CD14-positive monocyte (primary cell): ENCODE results near the gene KIAA1614. TPM values are rescaled to one million over a fixed set of nuclear protein-coding genes. Genes with fewer than 3 reads are reported as not detected.

Experiments used
- DNase-seq, 3 donors: peaks; one replicate each; pipeline ENCODE4 v3.0.0-alpha.2; 2011 to 2022
- H2AFZ ChIP-seq: 2 replicates; pipeline ENCODE4 v1.6.0; 2012; ENCODE audit warnings: mild to moderate bottlenecking, low read depth, low read length, inconsistent platforms; ENCODE audit not compliant: insufficient read depth, poor library complexity, severe bottlenecking
- H3K27ac ChIP-seq, 2 donors: 1 replicate in 1 of 2; 2 replicates in 1 of 2; pipeline ENCODE4 v1.5.1; 2012 to 2013; ENCODE audit warnings: low read length in 2 of 2, control low read depth in 1 of 2, inconsistent platforms in 1 of 2, low read depth in 1 of 2, mild to moderate bottlenecking in 1 of 2
- H3K27me3 ChIP-seq, 2 donors: one replicate each; pipeline versions ENCODE4 v1.6.0 to v1.6.1; 2011 to 2013; ENCODE audit warnings: low read length in 2 of 2; ENCODE audit not compliant: control insufficient read depth in 2 of 2, insufficient read depth in 2 of 2
- H3K36me3 ChIP-seq, 2 donors: replicated peaks in 1 of 2; 1 replicate in 1 of 2; 2 replicates in 1 of 2; pipeline versions ENCODE4 v1.5.1 to v1.6.1; 2012 to 2013; ENCODE audit warnings: low read length in 2 of 2, control low read depth in 1 of 2, inconsistent platforms in 1 of 2, mild to moderate bottlenecking in 1 of 2; ENCODE audit not compliant: insufficient read depth in 2 of 2, control insufficient read depth in 1 of 2
- H3K4me1 ChIP-seq, 2 donors: 1 replicate in 1 of 2; 2 replicates in 1 of 2; pipeline versions ENCODE4 v1.5.1 to v1.6.1; 2012 to 2013; ENCODE audit warnings: low read length in 2 of 2, control low read depth in 1 of 2, inconsistent platforms in 1 of 2, mild to moderate bottlenecking in 1 of 2, moderate library complexity in 1 of 2; ENCODE audit not compliant: insufficient read depth in 2 of 2, control insufficient read depth in 1 of 2
- H3K4me2 ChIP-seq: replicated peaks from 2 replicates; pipeline ENCODE3; 2012; ENCODE audit warnings: low read length, moderate library complexity, mild to moderate bottlenecking; ENCODE audit not compliant: poor library complexity, severe bottlenecking; ENCODE audit errors: extremely low read depth
- H3K4me3 ChIP-seq, 3 experiments: fragments of 200-600 bp in 1 of 3; sonication (generic) in 1 of 3; replicated peaks in 1 of 3; 1 replicate in 2 of 3; 2 replicates in 1 of 3; pipeline ENCODE4 v1.5.1; 2011 to 2013; ENCODE audit warnings: low read length in 3 of 3, mild to moderate bottlenecking in 3 of 3, control low read depth in 2 of 3, low read depth in 2 of 3, inconsistent platforms in 1 of 3, moderate library complexity in 1 of 3
- H3K79me2 ChIP-seq: 2 replicates; pipeline ENCODE4 v1.6.0; 2012; ENCODE audit warnings: mild to moderate bottlenecking, control low read depth, inconsistent platforms, low read length, moderate library complexity; ENCODE audit not compliant: insufficient read depth
- H3K9ac ChIP-seq: 2 replicates; pipeline ENCODE4 v1.6.0; 2017; ENCODE audit warnings: low read length, mild to moderate bottlenecking; ENCODE audit not compliant: insufficient read depth, poor library complexity, severe bottlenecking
- H3K9me3 ChIP-seq, 2 donors: replicated peaks in 1 of 2; 1 replicate in 1 of 2; 2 replicates in 1 of 2; pipeline versions ENCODE4 v1.5.1 to v1.6.1; 2012 to 2013; ENCODE audit warnings: low read length in 2 of 2, control low read depth in 1 of 2; ENCODE audit not compliant: control insufficient read depth in 1 of 2, insufficient read depth in 1 of 2
- H4K20me1 ChIP-seq: 2 replicates; pipeline ENCODE4 v1.6.0; 2012; ENCODE audit warnings: mild to moderate bottlenecking, low read length, control low read depth, moderate library complexity; ENCODE audit not compliant: insufficient read depth
- H3K27ac Mint-ChIP-seq, 7 donors: one replicate each; pipeline ENCODE4 v1.8.0; 2020; ENCODE audit warnings: mild to moderate bottlenecking in 7 of 7, mixed read lengths in 7 of 7, moderate library complexity in 6 of 7, inconsistent platforms in 2 of 7
- H3K27me3 Mint-ChIP-seq, 3 donors: one replicate each; pipeline ENCODE4 v1.8.0; 2021 to 2022; ENCODE audit warnings: low read depth in 3 of 3, mild to moderate bottlenecking in 3 of 3, mixed read lengths in 3 of 3, moderate library complexity in 3 of 3, inconsistent platforms in 1 of 3
- H3K36me3 Mint-ChIP-seq, 2 donors: one replicate each; pipeline ENCODE4 v1.8.0; 2020; ENCODE audit warnings: mixed read lengths in 2 of 2, inconsistent platforms in 1 of 2, mild to moderate bottlenecking in 1 of 2
- H3K4me1 Mint-ChIP-seq: one replicate; pipeline ENCODE4 v1.8.0; 2020; ENCODE audit warnings: mild to moderate bottlenecking, mixed read lengths
- H3K4me3 Mint-ChIP-seq, 2 donors: one replicate each; pipeline ENCODE4 v1.8.0; 2020; ENCODE audit warnings: mild to moderate bottlenecking in 2 of 2, mixed read lengths in 2 of 2, moderate library complexity in 1 of 2
- H3K9me3 Mint-ChIP-seq, 7 donors: one replicate each; pipeline ENCODE4 v1.8.0; 2020 to 2022; ENCODE audit warnings: mixed read lengths in 7 of 7, mild to moderate bottlenecking in 6 of 7, moderate library complexity in 6 of 7, inconsistent platforms in 2 of 7
- WGBS: methylation state at CpG from one replicate; pipeline ENCODE4 v1.1.5; 2013; ENCODE audit warnings: missing lambda C conversion rate; ENCODE audit not compliant: insufficient coverage; 5-methylcytosine and 5-hydroxymethylcytosine counted together
- intact Hi-C, 2 donors: fragments of 100-400 bp; cut with micrococcal nuclease; formaldehyde crosslinking; loops; one replicate each; pipeline versions ENCODE4 v1.15.0 to v1.15.1; 2023
- polyA plus RNA-seq, 3 donors: library from polyadenylated mRNA; depleted of rRNA in 1 of 3; unstranded in 2 of 3; stranded (reverse) in 1 of 3; fragments of 300-500 nt in 2 of 3; fragments of >200 nt in 1 of 3; fragmentation: Illumina TruSeq in 2 of 3; gene quantifications; 1 replicate in 2 of 3; 2 replicates in 1 of 3; pipeline ENCODE4 v1.2.3, GENCODE V29; 2012 to 2021
- TF ChIP-seq, protein P1 (sequence below): fragments of 200-600 bp; IDR thresholded peaks from one replicate; pipeline ENCODE4 v1.8.0; 2022; ENCODE audit warnings: antibody characterized with exemption, mild to moderate bottlenecking

Gene KIAA1614
- polyA plus RNA-seq, 3 donors = 0.08 TPM; not detected in 2

DNA sequence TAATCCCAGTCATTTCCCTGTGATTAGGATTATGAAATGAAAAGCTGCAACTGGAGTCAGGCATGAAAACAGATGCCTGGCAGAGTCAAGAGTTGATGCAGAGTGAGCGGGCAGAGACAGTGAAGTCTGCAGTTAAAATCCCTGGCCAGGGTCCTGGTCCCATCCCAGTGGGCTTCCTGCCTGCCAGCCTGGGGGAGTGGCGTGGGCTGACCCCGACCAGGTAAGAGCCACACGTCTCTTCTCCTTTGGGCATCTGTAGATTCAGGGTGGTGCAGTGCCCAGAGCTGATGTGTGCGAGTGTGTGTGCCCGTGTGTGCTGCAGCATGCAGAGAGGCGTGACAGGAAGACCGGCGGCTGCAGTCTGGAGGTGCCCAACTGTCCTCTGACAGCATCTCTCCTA, 6.2 kb upstream of the KIAA1614 start:
- TF ChIP-seq, protein P1, sequence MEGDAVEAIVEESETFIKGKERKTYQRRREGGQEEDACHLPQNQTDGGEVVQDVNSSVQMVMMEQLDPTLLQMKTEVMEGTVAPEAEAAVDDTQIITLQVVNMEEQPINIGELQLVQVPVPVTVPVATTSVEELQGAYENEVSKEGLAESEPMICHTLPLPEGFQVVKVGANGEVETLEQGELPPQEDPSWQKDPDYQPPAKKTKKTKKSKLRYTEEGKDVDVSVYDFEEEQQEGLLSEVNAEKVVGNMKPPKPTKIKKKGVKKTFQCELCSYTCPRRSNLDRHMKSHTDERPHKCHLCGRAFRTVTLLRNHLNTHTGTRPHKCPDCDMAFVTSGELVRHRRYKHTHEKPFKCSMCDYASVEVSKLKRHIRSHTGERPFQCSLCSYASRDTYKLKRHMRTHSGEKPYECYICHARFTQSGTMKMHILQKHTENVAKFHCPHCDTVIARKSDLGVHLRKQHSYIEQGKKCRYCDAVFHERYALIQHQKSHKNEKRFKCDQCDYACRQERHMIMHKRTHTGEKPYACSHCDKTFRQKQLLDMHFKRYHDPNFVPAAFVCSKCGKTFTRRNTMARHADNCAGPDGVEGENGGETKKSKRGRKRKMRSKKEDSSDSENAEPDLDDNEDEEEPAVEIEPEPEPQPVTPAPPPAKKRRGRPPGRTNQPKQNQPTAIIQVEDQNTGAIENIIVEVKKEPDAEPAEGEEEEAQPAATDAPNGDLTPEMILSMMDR = no peak

DNA sequence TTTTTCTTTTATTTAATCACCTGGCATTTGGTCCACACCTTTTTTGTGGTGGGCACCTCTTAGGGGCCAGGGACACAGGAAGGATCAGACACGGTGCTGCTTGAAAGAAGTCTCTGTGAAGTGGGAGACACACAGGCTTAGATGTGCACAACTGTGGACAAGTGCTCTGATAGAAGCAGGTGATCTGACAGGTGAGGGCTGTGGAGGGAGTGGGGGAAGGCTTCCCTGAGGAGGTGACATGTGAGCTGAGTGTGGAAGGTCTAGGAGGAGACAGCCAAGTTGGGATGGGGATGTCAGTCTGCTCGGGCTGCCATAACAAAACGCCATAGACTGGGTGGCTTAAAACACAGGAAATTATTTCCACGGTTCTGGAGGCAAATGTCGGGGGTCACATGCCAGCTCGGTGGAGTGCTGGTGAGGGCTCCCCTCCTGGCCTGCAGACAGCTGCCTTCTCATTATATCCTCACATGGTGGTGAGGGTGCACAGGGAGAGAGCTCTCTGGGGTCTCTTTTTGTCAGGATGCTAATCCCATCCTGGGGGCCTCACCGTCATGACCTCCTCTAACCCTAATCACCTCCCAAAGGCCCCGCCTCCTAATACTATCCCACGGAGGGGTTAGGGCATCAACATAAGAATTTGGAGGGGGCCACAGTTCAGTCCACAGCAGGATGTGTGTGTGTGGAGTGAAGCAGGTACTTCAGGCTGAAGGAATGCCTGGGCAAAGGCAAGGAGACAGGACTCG, 5.2 kb upstream of the KIAA1614 start:
- no peaks in the 10 kb centered on the region for H3K79me2 ChIP-seq
- no peak overlapping the region for H3K9ac ChIP-seq
- H2AFZ ChIP-seq = no peak overlapping the region
- Mint-ChIP-seq H3K4me1 (peaks cover 9% of the 10 kb centered on the region), H3K27me3 (peaks cover 23 to 29% (median 28%) of the 10 kb centered on the region in 3 donors), H3K9me3 (peaks cover 2 to 16% (median 6%) of the 10 kb centered on the region in 7 donors), H3K36me3 (no peaks in the 10 kb centered on the region), H3K27ac (no peak overlapping the region), H3K4me3 (no peak overlapping the region)
- no peak overlapping the region for H3K27ac ChIP-seq
- TF ChIP-seq, protein P1 = no peak
- H3K4me2 ChIP-seq = no peak overlapping the region
- H3K4me1 ChIP-seq = peaks cover 8 to 11% of the 10 kb centered on the region in 2 donors
- no peaks in the 10 kb centered on the region for H3K36me3 ChIP-seq
- 89% methylated on average over 5 of the region's 10 CpGs for WGBS
- no peak for DNase-seq
- intact Hi-C loops = no loop called here
- H3K27me3 ChIP-seq = peaks cover 13 to 24% of the 10 kb centered on the region in 2 donors
- H3K4me3 ChIP-seq = no peak overlapping the region
- no peaks in the 10 kb centered on the region for H4K20me1 ChIP-seq
- H3K9me3 ChIP-seq = peaks cover 0 to 4% of the 10 kb centered on the region in 2 donors

More for the DNA sequence above, 6.2 kb upstream of the KIAA1614 start:
- Mint-ChIP-seq H3K36me3 (no peaks in the 10 kb centered on the region), H3K27me3 (peaks cover 15 to 20% (median 19%) of the 10 kb centered on the region in 3 donors), H3K27ac (peak overlapping the region in 1 of 7 donors; percentile 24), H3K4me3 (no peak overlapping the region), H3K9me3 (peaks cover 2 to 16% (median 6%) of the 10 kb centered on the region in 7 donors), H3K4me1 (peaks cover 1% of the 10 kb centered on the region)
- Histone ChIP-seq H4K20me1 (no peaks in the 10 kb centered on the region), H3K9ac (no peak overlapping the region), H3K9me3 (no peaks in the 10 kb centered on the region), H3K4me1 (peaks cover under 1 to 1% of the 10 kb centered on the region in 2 donors), H2AFZ (no peak overlapping the region), H3K27me3 (peaks cover 6 to 16% of the 10 kb centered on the region in 2 donors), H3K27ac (no peak overlapping the region), H3K36me3 (no peaks in the 10 kb centered on the region), H3K4me3 (no peak overlapping the region), H3K4me2 (no peak overlapping the region), H3K79me2 (no peaks in the 10 kb centered on the region)
- intact Hi-C loops = no loop called here
- DNase-seq = no peak
- WGBS = 95% methylated on average over 8 of the region's 9 CpGs
